ENCODE results near the gene ANTXR2.
"Not testable (repeated sequence)": the region's sequence is repeated elsewhere in the genome, so short reads cannot be mapped to it uniquely, and the experiment has no call there.

ANTXR2 gene

DNA sequence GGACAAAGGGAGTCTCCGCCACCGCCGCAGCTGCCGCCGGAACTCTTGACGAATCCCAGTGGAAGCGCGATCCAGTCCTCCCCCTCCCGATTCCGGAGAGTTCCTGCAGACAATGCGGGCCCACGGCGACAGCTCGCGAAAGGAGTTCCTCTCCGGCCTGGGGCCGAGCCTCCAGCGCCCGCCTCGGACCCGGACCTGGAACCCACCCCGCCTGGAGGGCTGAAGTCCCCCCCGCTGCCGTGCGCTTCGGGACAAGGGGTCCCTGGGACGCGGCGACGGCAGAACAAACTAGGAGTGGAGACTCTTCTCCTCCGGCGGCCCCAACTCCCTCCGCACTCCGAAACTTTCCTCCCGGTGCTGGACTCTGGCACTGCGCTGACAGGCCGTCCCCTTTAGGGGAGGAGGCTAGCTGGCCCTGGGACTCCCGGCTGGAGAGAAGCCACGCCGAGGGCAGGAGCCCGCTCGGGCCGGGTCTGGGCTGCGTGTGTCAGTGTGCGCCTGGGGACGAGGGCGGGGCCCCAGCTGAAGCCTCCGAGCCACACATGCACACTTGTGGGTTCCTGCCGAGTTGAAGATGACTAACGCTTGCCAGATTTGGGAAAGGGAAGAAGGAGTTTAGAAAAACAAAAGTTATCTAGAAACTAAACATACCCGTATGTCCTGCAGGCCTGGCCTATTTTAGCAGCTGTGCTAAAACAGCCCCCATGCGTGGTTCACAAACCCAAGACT is at the start of gene ANTXR2:
Gene ANTXR2, minus strand, starts transcription at position 486 of the 729 bp plus-strand sequence. CDS start 669 bp downstream, outside the sequence.
- peak; percentile 97 for DNase-seq

DNA sequence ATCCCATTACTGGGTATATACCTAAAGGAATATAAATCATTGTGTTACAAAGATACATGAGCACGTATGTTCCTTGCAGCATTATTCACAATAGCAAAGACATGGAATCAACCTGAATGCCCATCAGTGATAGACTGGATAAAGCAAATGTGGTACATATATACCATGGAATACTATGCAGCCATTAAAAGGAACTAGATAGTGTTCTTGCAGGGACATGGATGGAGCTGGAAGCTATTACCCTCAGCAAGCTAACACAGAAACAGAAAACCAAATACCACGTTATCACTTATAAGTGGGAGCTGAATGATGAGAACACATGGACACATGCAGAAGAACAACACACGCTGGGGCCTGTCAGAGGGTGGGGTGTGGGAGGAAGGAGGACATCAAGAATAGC is 48.8 kb upstream of the ANTXR2 start:
- DNase-seq: not testable (repeated sequence)

DNA sequence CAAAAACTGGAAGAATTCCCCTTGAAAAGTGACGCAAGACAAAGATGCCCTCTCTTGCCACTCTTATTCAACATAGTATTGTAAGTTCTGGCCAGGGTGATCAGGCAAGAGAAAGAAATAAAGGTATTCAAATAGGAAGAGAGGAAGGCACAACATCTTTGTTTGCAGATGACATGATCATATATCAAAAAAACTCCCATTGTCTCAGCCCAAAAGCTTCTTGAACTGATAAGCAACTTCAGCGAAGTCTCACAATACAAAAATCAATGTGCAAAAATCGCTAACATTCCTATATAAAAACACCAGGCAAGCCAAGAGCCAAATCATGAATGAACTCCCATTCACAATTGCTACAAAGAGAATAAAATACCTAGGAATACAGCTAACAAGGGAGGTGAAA is 46.6 kb upstream of the ANTXR2 start:
- DNase-seq: not testable (repeated sequence)

DNA sequence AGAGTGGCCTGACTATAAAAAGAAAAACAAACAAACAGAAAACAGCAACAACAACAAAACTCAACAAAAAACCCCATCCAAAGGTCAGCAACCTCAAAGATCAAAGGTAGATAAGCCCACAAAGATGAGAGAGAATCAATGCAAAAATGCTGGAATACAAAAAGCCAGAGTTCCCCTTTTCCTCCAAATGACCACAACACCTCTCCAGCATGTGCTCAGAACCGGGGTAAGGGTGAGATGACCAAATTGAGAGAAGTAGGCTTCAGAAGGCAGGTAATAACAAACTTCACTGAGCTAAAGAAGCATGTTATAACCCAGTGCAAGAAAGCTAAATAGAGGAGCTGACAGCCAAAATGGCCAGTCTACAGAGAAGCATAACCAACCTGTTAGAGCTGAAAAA is 43.5 kb upstream of the ANTXR2 start:
- no peak for DNase-seq

DNA sequence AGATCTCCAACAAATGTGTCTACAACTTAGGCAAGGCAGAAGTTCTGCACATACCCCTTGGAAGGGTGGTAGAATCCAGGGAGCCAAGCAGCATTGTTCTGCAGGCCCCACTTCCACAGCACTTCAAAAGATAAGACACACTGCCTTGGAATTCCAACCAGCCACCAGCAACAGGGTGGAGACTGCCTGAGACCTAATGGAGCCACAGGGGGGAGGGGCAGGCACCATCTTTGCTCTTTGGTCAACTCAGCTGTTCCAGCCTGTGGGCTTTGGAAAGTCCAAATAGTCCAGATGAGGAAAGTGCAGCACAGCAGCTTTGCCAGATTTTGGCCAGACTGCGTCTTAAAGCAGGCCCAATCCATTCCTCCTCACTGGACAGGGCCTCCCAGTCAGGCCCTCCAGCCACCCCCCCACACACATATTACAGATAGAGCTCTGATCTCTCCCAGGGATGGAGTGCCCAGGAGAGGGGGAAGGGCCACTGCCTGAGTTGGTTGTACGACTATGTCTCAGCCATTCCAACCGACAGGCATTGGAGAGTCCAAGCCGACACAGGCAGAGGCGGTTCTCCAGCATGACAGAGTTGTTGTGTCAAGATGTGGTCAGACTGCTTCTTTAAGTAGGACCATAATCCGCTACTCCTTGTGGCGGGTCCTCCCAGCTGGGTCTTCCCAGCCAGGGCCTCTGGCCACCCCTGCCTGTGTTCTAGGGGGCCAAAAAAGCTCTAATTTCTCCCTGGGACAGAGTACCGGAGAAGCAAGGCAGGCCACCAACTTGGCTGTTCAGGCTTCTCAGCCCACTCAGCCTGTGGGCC is 42.5 kb upstream of the ANTXR2 start:
- DNase-seq: peak; percentile 83

DNA sequence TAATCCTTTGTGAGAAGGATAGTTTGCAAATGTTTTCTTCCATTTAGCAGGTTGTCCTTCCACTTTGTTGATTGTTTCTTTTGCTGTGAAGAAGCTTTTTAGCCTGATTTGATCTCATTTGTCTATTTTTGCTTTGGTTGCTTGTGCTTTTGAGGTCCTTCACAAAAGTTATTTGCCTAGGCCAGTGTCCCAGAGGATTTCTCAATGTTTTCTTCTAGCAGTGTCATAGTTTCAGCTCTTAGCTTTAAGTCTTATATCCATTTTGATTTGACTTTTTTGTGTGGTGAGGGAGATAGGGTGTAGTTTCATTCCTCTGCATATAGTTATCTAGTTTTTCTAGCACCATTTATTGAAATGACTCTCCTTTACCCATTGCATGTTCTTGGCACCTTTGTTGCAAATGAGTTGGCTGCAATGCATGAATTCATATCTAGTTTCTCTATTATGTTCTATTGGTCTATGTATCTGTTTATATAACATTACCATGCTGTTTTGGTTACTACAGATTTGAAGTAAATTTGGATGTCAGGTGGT is 41.8 kb upstream of the ANTXR2 start:
- DNase-seq: no peak

DNA sequence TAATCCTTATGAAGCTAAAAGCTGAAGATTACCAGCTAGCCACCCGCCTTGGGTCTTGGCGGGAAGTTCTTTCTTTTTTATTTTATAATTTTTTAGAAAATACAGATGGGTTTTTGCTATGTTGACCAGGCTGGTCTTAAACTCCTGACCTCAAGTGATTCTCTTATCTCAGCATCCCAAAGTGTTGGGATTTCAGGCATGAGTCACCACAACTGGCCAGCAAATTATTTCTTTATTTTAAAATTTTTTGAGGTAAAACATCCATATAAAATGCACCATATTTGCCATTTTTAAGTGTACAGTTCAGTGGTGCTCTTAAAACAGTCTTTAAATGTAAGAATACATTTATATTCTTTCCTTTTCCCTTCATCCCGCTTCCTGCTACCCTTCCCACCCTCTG is 40.6 kb upstream of the ANTXR2 start:
- no peak for DNase-seq

DNA sequence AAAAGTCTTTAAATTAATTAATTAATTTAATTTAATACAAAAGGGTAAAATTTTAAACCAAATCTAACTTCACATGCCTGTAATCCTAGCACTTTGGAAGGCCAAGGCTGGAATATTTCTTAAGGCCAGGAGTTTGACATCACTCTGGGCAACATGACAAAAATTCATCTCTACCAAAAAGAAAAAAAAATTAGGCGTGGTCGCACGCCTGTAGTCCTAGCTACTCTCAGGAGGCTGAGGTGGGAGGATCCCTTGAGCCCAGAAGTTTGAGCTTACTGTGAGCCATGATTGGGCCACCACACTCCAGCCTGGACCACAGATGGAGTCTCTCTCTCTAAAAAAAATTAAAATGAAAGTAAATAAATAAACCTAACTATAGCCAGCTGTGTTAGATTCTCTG is 39.2 kb upstream of the ANTXR2 start:
- no peak for DNase-seq

DNA sequence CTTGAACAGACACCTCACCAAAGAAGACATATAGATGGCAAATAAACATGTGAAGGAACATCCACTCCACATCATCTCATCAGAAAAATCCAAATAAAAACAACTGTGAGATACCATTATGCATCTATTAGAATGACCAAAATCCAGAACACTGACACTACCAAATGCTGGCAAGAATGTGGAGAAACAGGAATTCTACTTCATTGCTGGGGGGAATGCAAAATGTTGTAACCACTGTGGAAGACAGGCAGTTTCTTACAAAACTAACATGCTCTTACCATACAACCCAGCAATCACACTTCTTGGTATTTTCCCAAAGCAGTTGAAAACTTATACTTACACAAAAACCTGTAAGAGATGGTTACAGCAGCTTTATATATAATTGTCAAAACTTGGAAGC is 38.2 kb upstream of the ANTXR2 start:
- no peak for DNase-seq

DNA sequence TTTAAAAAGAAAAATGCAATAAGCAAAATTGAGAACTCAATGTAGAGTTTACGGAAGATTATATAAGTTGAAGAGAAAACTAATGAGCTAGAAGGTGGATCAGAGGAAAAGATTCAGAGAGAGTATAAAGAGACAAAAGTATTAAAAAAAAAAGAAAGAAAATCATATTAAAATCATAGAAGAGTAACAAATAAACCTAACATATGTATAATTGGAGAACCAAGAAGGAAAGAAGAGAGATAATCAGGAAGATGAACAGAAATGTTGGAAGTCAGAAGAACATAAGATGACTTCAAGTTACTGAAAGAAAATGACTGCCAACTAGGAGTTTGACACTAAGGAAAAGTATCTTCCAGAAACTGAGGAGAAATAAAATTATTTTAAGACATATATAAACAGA is 34.3 kb upstream of the ANTXR2 start:
- no peak for DNase-seq

DNA sequence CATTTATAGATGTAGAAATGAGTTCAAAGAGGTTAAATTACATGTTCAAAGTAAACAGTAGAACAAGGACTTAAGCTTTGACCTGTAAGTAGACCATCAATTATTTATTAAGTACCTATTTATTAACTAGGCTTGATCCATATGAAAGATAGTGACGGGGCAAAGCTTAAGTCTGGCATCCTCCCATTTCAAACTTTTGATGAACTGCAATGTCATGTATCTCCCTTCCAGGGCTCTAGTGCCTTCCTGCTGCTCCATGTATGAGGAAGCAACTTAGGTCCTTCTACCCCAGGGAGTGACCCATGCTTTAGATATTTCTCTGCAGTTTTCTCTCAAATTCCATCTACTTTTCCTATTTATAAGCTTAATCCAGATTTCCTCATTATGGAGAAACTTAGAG is 31.9 kb upstream of the ANTXR2 start:
- DNase-seq: no peak

DNA sequence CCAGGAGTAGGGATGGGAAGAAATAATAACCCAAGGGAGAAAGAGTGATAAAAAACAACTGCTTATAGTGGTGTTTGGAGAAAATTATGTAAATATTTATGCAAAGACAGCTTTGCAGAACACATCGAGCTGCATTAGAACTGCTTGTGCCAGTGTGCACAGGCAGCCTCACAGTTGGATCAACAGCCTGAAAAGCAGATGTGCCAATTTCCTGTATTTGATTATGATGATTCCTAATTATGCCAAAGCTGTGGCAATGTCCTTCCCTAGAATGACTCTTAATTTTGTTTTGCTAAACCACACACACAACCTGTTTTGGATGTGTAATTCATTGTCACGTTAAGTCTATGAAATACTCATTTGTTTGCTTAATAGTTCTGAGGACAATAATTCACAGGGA is 30.6 kb upstream of the ANTXR2 start:
- DNase-seq: no peak

DNA sequence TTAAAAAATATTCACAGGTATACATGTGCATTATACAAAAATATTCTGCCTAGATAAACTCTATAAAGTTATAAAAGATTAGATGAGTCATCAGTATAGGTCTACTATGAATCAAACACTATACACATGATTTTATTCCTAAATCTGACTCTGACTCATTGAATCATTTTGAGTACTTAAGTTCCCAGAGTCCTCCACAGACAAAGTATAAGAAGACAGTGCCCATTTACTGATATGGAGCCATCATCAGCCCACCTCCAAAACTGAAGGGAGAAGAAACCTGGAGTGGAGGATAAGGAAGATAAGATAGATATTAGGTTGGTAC is 28.7 kb upstream of the ANTXR2 start:
- no peak for DNase-seq

DNA sequence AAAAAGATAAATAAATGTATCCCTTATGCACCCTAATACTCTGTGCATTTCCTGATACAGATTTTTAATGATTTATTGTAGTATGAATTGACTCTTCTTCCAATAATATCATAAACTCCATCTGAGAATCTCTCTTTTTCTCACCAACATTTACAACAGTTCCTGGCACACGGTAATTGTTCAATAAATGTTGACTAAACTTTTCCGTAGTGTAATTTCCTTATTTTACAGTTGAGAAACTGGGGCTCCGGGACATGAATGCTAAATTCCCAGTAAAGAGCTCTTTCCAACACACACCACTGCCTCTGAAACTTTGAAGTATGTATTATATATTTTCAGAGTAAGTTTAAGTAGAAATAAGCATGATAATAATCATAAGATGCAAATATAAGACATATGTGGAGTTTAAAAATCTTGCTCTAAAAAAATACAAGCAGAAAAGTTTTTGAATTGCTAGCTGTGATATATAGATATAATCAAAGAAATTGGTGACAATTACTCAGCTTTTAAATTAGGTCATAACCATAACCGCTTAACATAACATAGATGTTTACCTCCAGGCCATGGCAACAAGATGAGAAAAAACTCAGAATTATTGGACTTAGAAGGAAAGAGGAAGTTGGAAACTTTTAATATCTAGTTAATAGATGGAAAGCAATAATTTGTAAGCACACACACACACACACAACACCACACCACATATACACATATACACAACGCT is 28.2 kb upstream of the ANTXR2 start:
- DNase-seq: no peak

DNA sequence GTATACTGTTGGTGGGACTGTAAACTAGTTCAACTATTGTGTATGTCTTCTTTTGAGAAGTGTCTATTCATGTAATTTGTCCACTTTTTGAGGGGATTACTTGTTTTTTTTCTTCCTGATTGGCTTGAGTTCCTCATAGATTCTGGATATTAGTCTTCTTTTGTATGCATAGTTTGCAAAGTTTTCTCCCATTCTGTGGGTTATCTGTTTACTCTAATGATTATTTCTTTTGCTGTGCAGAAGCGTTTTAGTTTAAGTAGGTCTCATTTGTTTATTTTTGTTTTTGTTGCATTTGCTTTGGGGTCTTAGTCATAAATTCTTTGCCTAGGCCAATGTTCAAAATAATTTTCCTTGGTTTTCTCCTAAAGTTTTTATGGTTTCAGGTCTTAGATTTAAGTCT is 26.6 kb upstream of the ANTXR2 start:
- DNase-seq: no peak

DNA sequence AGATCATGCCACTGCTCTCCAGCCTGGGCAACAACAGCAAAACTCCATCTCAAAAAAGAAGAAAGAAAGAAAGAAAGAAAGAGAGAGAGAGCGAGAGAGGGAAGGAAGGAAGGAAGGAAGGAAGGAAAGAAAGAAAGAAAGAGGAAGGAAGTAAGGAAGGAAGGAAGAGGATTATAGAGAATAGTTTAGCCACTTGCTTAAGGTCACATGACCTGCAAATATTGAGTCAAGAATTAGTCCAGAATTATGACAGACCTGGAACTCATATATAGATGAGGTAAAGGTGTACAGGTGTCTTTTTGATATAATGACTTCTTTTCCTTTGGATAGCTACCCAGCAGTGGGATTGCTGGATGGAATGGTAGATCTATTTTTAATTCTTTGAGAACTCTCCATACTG is 25.6 kb upstream of the ANTXR2 start:
- no peak for DNase-seq

DNA sequence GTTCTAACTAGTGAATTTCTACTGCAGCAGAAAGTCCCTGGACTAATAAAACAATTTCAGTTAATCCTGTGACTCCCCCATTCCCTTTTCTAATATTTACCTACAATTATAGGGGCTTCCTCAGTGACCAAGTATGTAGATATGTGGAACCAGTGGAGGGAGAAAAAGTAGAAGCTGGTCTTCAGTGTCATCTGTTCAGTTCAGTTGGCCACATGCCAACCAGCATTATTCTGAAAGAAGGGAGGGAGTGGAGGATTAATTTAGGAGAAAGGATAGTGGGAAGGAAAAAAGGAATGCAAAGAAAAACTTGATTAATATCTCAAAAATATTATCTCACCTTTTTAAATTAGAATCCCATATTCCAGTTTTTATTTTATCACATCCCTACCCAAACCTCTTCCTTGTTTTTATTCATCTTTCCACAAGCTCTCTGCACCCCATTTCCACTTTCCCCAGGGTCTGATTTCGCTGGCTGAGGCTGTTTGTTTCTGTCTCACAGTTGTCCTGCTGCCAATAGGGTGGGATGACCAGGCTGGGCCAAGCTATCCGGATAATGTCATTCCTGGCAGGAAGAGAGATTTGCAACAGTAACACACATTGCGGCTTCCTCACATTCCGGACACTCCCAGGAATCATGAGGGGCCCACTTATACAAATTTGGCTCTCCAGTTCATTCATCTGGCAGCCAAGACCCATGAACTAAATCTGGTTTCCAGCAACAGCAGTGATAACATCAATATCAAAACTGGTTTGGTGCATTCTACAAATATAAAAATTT is 24.6 kb upstream of the ANTXR2 start:
- no peak for DNase-seq

DNA sequence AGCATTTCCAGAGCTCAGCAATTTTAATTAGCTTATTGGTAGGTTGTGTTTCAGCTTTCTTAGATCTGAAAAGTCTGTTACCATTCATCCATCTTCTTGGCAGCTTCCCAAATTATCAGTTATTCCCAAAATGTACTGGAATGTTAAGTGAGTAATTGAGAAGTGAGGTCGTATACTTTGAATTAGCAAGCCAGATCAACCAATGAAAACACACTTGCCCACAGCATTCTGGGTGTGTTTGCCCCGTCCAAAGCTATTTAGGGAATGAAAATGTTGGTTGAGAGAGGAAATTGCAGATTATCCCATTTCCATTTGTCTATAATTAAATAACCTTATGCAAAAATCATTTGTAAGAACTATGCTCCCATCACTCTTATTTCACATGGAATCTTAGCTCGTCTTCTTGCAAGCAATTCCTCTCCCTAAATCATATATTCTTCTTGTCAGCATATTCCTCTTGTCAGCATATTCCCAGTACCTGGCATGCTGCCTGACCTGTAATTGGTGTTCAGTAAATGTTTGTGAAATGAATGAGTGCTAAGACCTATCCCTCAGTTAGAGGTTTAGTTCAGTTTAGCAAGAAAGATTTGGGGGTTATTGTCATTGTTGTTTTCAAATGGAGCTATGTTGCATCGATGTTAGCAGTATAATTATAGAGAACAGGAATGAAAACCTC is 23.3 kb upstream of the ANTXR2 start:
- DNase-seq: no peak

DNA sequence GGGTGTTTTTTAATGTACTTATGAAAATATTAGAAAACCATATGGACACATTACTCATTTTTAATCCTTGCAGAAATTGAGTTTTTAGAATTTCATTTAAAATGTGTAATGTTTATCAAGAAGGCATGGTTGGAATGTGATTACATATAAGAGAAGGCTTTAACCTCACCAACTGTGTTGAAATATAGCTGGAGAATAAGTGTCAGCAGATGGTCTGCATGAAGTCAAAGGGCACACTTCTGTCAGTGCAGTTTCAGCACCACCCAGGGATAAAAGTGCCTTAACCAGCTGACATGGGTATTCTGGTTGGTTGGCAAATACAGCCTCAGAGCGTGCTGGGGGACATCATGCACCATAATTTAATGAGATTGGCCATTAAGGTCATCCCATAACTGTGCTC is 21.2 kb upstream of the ANTXR2 start:
- DNase-seq: no peak

DNA sequence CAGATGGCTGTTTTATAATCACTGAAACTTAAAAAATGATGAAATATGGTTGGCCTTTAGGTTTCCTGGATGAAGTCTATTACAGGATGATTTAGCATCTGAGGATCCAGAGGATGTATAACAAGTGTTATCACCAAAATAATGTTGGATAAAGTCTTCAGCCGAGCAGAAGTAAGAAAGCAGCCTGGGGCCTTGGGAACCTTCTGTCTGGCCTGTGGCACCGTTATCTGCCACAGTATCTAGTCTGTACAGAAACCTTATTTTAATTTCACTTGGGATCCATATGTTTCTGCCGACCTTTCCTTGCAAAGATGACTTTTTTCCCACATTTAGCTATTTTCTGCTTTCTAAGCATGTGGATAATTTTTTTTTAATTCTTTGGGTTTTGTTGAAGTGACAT is 20.5 kb upstream of the ANTXR2 start:
- no peak for DNase-seq

DNA sequence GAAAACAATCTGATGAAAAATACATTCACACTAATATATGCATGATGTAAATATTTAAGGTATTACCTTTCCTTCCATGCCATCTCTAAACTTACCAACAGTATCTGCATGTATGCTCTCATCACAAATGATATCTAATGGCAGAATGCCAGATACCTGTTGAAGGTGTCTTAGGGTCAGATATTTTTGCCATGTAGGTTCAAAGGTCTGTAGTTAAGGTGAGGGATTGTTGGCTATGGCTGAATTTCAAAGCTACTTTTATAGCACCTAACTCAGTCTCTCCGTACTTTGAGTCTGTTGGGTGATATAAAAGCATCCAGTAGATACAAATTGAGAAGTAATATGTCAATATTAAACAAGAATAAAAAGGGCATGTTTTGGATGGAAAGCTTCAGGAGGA is 19.8 kb upstream of the ANTXR2 start:
- DNase-seq: no peak

DNA sequence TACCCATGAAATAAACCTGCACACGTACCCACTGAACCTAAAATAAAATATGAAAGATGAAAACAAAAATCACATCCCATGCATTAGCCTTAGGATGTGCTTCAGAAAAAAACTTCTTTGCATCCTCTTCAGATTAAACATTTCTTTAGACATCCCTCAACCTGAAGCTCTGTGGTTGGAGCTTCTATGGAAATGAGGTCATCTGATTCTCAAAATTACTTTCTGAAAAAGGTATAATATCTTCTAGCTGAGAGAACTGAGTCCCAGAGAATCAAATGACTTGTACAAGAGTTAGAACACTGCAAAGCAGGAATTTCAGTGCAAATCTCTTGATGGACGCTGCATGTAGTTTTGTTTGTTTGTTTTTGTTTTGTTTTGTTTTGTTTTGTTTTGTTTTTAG is 19.1 kb upstream of the ANTXR2 start:
- no peak for DNase-seq

All from islet precursor cell (in vitro differentiated cells).